Kidney (tissue), 14 donors: ENCODE results near the gene CETP. TPM values are rescaled to one million over a fixed set of nuclear protein-coding genes. Genes with fewer than 3 reads are reported as not detected.

Experiments used
- DNase-seq, 5 donors: peaks; one replicate each; pipeline ENCODE4 v3.0.0-alpha.2; 2013 to 2020
- FAIRE-seq: peaks from 2 replicates; lab custom pipeline; 2012; peaks lifted over from hg19 to GRCh38; lab: Jason Lieb, UNC
- H3K27ac ChIP-seq, 2 donors: one replicate each; pipeline ENCODE4 v1.7.0; 2013; ENCODE audit warnings: low read depth in 2 of 2, low read length in 2 of 2, inconsistent platforms in 1 of 2
- H3K27me3 ChIP-seq: one replicate; pipeline ENCODE4 v1.7.1; 2013; ENCODE audit warnings: low read length, inconsistent platforms; ENCODE audit not compliant: control insufficient read depth, insufficient read depth
- H3K36me3 ChIP-seq, 3 donors: one replicate each; pipeline versions ENCODE4 v1.7.0 to v1.7.1; 2013; ENCODE audit warnings: low read length in 3 of 3, control low read depth in 1 of 3, inconsistent platforms in 1 of 3; ENCODE audit not compliant: insufficient read depth in 3 of 3, control insufficient read depth in 2 of 3
- H3K4me1 ChIP-seq, 3 donors: one replicate each; pipeline versions ENCODE4 v1.7.0 to v1.7.1; 2013; ENCODE audit warnings: low read length in 3 of 3, inconsistent platforms in 1 of 3, low read depth in 1 of 3; ENCODE audit not compliant: control insufficient read depth in 2 of 3, insufficient read depth in 2 of 3
- H3K4me3 ChIP-seq, 3 donors: one replicate each; pipeline versions ENCODE4 v1.7.0 to v1.8.1; 2013; ENCODE audit warnings: low read length in 3 of 3, control low read depth in 1 of 3, inconsistent platforms in 1 of 3
- H3K9ac ChIP-seq, 3 donors: one replicate each; pipeline versions ENCODE4 v1.7.0 to v1.7.1; 2013; ENCODE audit warnings: low read length in 3 of 3, control low read depth in 1 of 3, inconsistent platforms in 1 of 3
- H3K9me3 ChIP-seq, 3 donors: one replicate each; pipeline versions ENCODE4 v1.7.0 to v1.7.1; 2013; ENCODE audit warnings: low read length in 3 of 3, control low read depth in 1 of 3, inconsistent platforms in 1 of 3; ENCODE audit not compliant: control insufficient read depth in 2 of 3, insufficient read depth in 1 of 3
- CTCF ChIP-seq: IDR thresholded peaks from 3 replicates; pipeline ENCODE4 v1.5.1; 2012; ENCODE audit warnings: mild to moderate bottlenecking, moderate library complexity, borderline replicate concordance; ENCODE audit not compliant: insufficient read depth; ENCODE audit errors: extremely low read depth
- intact Hi-C: fragments of 100-400 bp; cut with DNase I; formaldehyde crosslinking; loops from one replicate; pipeline ENCODE4 v1.11.1; 2022
- polyA plus RNA-seq: library from polyadenylated mRNA; stranded (reverse); fragments of 350-450 nt; fragmentation: Illumina TruSeq; extraction: RNeasy Lipid Tissue Mini Kit (QIAGEN cat#74804); gene quantifications from one replicate; pipeline ENCODE4 v1.2.3, GENCODE V29; 2014; ENCODE audit warnings: low read depth, low replicate concordance; ENCODE audit not compliant: insufficient read depth
- total RNA-seq: library from RNA; stranded (reverse); fragmentation: NEBNext Ultra II Directional; extraction: Animal tissue kit (Norgen Biotek cat#: 25700); gene quantifications from one replicate; pipeline ENCODE4 v1.2.1, GENCODE V29; 2021
- donor health status: control.
- donor health status: control.
- donor health status: control.
- donor health status: control.
- donor health status: control.
- donor health status: DM: yes; HTN: yes; CAD: no.
- donor health status: Normal renal cell carcinoma (clear cell type).

CETP gene
- total and polyA plus RNA-seq, 2 donors from 2014 or later: 1.3 to 2.1 TPM

GRCh38 chr16:57032346-57032745, 70.6 kb downstream of the CETP start:
- Histone ChIP-seq H3K9me3 (no peaks in the 10 kb centered on the region), H3K4me1 (no peaks in the 10 kb centered on the region), H3K27me3 (no peaks in the 10 kb centered on the region), H3K27ac (no peak overlapping the region), H3K9ac (no peak overlapping the region), H3K4me3 (no peak overlapping the region), H3K36me3 (no peaks in the 10 kb centered on the region)
- no peak for DNase-seq
- FAIRE-seq: no peak
- TF ChIP-seq CTCF: no peak
- intact Hi-C loops: no loop called here

- H3K9me3 ChIP-seq: no peaks in the 10 kb centered on the region
- H3K4me1 ChIP-seq: no peaks in the 10 kb centered on the region
- no peak for DNase-seq
- intact Hi-C loops: no loop called here
- no peak for TF ChIP-seq CTCF
- H3K27ac ChIP-seq: no peak overlapping the region
- no peaks in the 10 kb centered on the region for H3K36me3 ChIP-seq
- no peak overlapping the region for H3K4me3 ChIP-seq
- no peak for FAIRE-seq
- H3K27me3 ChIP-seq: no peaks in the 10 kb centered on the region
- H3K9ac ChIP-seq: no peak overlapping the region
Measured at GRCh38 chr16:57032931-57033330, 71.2 kb downstream of the CETP start.

Other genes starting within 250 kb of the CETP start
- 48.8 TPM for gene NUP93, start 231.8 kb upstream of the CETP start, total RNA-seq
- gene NUP93, start 231.8 kb upstream of the CETP start, polyA plus RNA-seq: 34.8 TPM
- gene SLC12A3, start 96.7 kb upstream of the CETP start, total RNA-seq: 5.4 TPM
- 277 TPM for gene SLC12A3, start 96.7 kb upstream of the CETP start, polyA plus RNA-seq
- gene HERPUD1, start 29.8 kb upstream of the CETP start, total RNA-seq: 209 TPM
- gene HERPUD1, start 29.8 kb upstream of the CETP start, polyA plus RNA-seq: 234 TPM
- 55.6 TPM for gene NLRC5, start 27.6 kb downstream of the CETP start, total RNA-seq
- 7.1 TPM for gene NLRC5, start 27.6 kb downstream of the CETP start, polyA plus RNA-seq
- 24.1 TPM for gene CPNE2, start 130.6 kb downstream of the CETP start, total RNA-seq
- 33.1 TPM for gene CPNE2, start 130.6 kb downstream of the CETP start, polyA plus RNA-seq
- 84.6 TPM for gene PSME3IP1, start 224.1 kb downstream of the CETP start, total RNA-seq
- gene PSME3IP1, start 224.1 kb downstream of the CETP start, polyA plus RNA-seq: 79.1 TPM
- gene RSPRY1, start 224.4 kb downstream of the CETP start, total RNA-seq: 32.2 TPM
- 14.4 TPM for gene RSPRY1, start 224.4 kb downstream of the CETP start, polyA plus RNA-seq